ENCODE results near the gene QSOX1.
A peak's percentile ranks its signal among the peaks of the same experiment; 100 is the strongest.

Gene QSOX1

GRCh38 chr1:180153032-180153431 is 1.6 kb upstream of the QSOX1 start:
- no peaks in the 10 kb centered on the region for H3K9me3 ChIP-seq (ENCODE audit: low read length)
- no peak overlapping the region for H3K27ac ChIP-seq (ENCODE audit: low read depth, low read length)
- no peaks in the 10 kb centered on the region for H3K36me3 ChIP-seq (ENCODE audit: insufficient read depth, low read length)
- no peak overlapping the region for H3K9ac ChIP-seq (ENCODE audit: low read length)
- H3K4me1 ChIP-seq (ENCODE audit: insufficient read depth, low read length): peaks cover 21% of the 10 kb centered on the region
- H3K27me3 ChIP-seq (ENCODE audit: control insufficient read depth in 1 of 2, insufficient read depth in 2 of 2, low read length in 2 of 2): no peaks in the 10 kb centered on the region
- no peak overlapping the region for H3K4me3 ChIP-seq (ENCODE audit: low read depth in 1 of 2, low read length in 2 of 2)

- H3K4me3 ChIP-seq (ENCODE audit: low read depth in 1 of 2, low read length in 2 of 2): peak overlapping the region; percentile 16 to 83
- peak overlapping the region; percentile 84 for H3K9ac ChIP-seq (ENCODE audit: low read length)
- H3K4me1 ChIP-seq (ENCODE audit: insufficient read depth, low read length): peaks cover 21% of the 10 kb centered on the region
- H3K27ac ChIP-seq (ENCODE audit: low read depth, low read length): peak overlapping the region; percentile 83
- H3K27me3 ChIP-seq (ENCODE audit: control insufficient read depth in 1 of 2, insufficient read depth in 2 of 2, low read length in 2 of 2): no peaks in the 10 kb centered on the region
- no peaks in the 10 kb centered on the region for H3K36me3 ChIP-seq (ENCODE audit: insufficient read depth, low read length)
- no peaks in the 10 kb centered on the region for H3K9me3 ChIP-seq (ENCODE audit: low read length)
Observed at GRCh38 chr1:180154003-180154324, 705 bp upstream of the QSOX1 start.

GRCh38 chr1:180155182-180155682 is 563 bp downstream of the QSOX1 start:
- peaks cover 21% of the 10 kb centered on the region for H3K4me1 ChIP-seq (ENCODE audit: insufficient read depth, low read length)
- H3K36me3 ChIP-seq (ENCODE audit: insufficient read depth, low read length): no peaks in the 10 kb centered on the region
- no peaks in the 10 kb centered on the region for H3K9me3 ChIP-seq (ENCODE audit: low read length)
- no peaks in the 10 kb centered on the region for H3K27me3 ChIP-seq (ENCODE audit: control insufficient read depth in 1 of 2, insufficient read depth in 2 of 2, low read length in 2 of 2)
- H3K27ac ChIP-seq (ENCODE audit: low read depth, low read length): peak overlapping the region; percentile 60
- H3K9ac ChIP-seq (ENCODE audit: low read length): peak overlapping the region; percentile 58
- H3K4me3 ChIP-seq (ENCODE audit: low read depth in 1 of 2, low read length in 2 of 2): peak overlapping the region; percentile 76 to 80

DNA sequence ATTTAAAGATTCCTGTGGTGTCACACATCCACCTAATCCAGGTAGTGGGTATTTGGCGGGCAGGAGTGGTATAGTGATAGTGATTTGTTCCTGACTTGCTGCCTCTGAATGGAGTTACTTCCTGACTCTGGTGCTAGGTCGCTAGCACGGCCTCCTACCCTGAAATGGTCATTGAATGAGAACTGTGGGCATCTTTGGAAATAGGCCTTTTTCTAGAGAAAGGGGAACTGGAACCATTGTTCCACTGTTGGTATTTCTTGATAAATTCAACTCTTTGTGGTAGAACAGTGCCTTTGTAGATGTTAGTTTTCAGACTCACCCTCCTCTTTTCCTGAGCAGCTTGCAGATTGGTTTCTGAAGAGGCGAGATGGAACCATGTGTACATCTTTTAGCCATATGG is 1.5 kb downstream of the QSOX1 start:
- no peak overlapping the region for H3K27ac ChIP-seq (ENCODE audit: low read depth, low read length)
- no peaks in the 10 kb centered on the region for H3K9me3 ChIP-seq (ENCODE audit: low read length)
- no peaks in the 10 kb centered on the region for H3K36me3 ChIP-seq (ENCODE audit: insufficient read depth, low read length)
- no peaks in the 10 kb centered on the region for H3K27me3 ChIP-seq (ENCODE audit: control insufficient read depth in 1 of 2, insufficient read depth in 2 of 2, low read length in 2 of 2)
- no peak overlapping the region for H3K9ac ChIP-seq (ENCODE audit: low read length)
- peak overlapping the region in 1 of 2 donors; percentile 76 for H3K4me3 ChIP-seq (ENCODE audit: low read depth in 1 of 2, low read length in 2 of 2)
- H3K4me1 ChIP-seq (ENCODE audit: insufficient read depth, low read length): peaks cover 21% of the 10 kb centered on the region

DNA sequence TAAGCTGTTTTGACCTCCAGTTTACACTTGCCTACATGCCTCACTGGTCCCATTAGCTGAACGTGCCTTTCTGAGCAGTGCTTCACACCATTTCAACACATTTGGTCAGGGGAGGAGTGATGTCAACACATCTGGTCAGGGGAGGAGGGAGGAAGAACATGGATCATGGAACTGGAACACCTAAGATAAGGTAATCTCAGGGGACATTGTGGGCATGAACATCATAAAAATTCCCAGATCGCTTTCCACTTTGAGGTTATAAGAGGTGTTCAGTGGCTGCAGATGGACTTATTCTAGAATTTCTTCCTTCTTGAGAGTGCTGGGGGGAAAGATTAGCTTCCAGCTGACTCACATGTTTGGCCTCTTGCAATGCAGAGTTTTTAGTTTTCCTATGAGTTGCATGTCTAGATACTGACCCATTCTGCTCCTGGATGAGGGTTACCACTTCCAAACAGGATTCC is 2.0 kb downstream of the QSOX1 start:
- Histone ChIP-seq H3K4me1 (ENCODE audit: insufficient read depth, low read length) (peaks cover 21% of the 10 kb centered on the region), H3K9me3 (ENCODE audit: low read length) (no peaks in the 10 kb centered on the region), H3K9ac (ENCODE audit: low read length) (no peak overlapping the region), H3K4me3 (ENCODE audit: low read depth in 1 of 2, low read length in 2 of 2) (peak overlapping the region in 1 of 2 donors; percentile 16), H3K27ac (ENCODE audit: low read depth, low read length) (no peak overlapping the region), H3K36me3 (ENCODE audit: insufficient read depth, low read length) (no peaks in the 10 kb centered on the region), H3K27me3 (ENCODE audit: control insufficient read depth in 1 of 2, insufficient read depth in 2 of 2, low read length in 2 of 2) (no peaks in the 10 kb centered on the region)

DNA sequence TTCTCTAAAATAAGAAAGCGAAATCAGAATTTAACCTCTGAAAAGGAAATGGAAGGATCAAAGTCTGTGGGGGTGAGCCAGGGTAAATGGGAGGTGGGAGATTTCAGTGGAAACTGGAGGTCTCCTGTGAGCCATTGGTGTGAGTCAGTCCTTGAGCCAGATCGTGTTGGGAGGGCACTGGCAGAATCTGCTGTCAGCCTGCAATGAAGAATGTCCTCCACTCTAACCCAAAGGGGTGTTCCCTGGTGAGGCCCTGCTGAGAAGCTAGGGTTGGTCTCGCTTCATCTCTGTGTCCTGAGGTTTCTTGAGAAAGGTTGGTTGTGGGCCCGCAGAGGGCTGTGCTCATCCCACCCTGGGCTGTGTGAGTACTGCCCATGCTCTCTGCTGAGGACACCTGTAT is 2.4 kb downstream of the QSOX1 start:
- Histone ChIP-seq H3K9me3 (ENCODE audit: low read length) (no peaks in the 10 kb centered on the region), H3K36me3 (ENCODE audit: insufficient read depth, low read length) (no peaks in the 10 kb centered on the region), H3K9ac (ENCODE audit: low read length) (no peak overlapping the region), H3K4me1 (ENCODE audit: insufficient read depth, low read length) (peaks cover 21% of the 10 kb centered on the region), H3K27ac (ENCODE audit: low read depth, low read length) (no peak overlapping the region), H3K27me3 (ENCODE audit: control insufficient read depth in 1 of 2, insufficient read depth in 2 of 2, low read length in 2 of 2) (no peaks in the 10 kb centered on the region), H3K4me3 (ENCODE audit: low read depth in 1 of 2, low read length in 2 of 2) (peak overlapping the region in 1 of 2 donors; percentile 16)

- no peaks in the 10 kb centered on the region for H3K9me3 ChIP-seq (ENCODE audit: low read length)
- no peak overlapping the region for H3K9ac ChIP-seq (ENCODE audit: low read length)
- no peaks in the 10 kb centered on the region for H3K36me3 ChIP-seq (ENCODE audit: insufficient read depth, low read length)
- no peaks in the 10 kb centered on the region for H3K27me3 ChIP-seq (ENCODE audit: control insufficient read depth in 1 of 2, insufficient read depth in 2 of 2, low read length in 2 of 2)
- no peak overlapping the region for H3K27ac ChIP-seq (ENCODE audit: low read depth, low read length)
- no peak overlapping the region for H3K4me3 ChIP-seq (ENCODE audit: low read depth in 1 of 2, low read length in 2 of 2)
- peaks cover 21% of the 10 kb centered on the region for H3K4me1 ChIP-seq (ENCODE audit: insufficient read depth, low read length)
Observed at GRCh38 chr1:180157576-180158057, 2.9 kb downstream of the QSOX1 start.

- H3K27me3 ChIP-seq (ENCODE audit: control insufficient read depth in 1 of 2, insufficient read depth in 2 of 2, low read length in 2 of 2): no peaks in the 10 kb centered on the region
- no peak overlapping the region for H3K9ac ChIP-seq (ENCODE audit: low read length)
- no peaks in the 10 kb centered on the region for H3K9me3 ChIP-seq (ENCODE audit: low read length)
- H3K27ac ChIP-seq (ENCODE audit: low read depth, low read length): no peak overlapping the region
- peaks cover 21% of the 10 kb centered on the region for H3K4me1 ChIP-seq (ENCODE audit: insufficient read depth, low read length)
- H3K4me3 ChIP-seq (ENCODE audit: low read depth in 1 of 2, low read length in 2 of 2): no peak overlapping the region
- no peaks in the 10 kb centered on the region for H3K36me3 ChIP-seq (ENCODE audit: insufficient read depth, low read length)
Observed at GRCh38 chr1:180158149-180159147, 3.8 kb downstream of the QSOX1 start.

DNA sequence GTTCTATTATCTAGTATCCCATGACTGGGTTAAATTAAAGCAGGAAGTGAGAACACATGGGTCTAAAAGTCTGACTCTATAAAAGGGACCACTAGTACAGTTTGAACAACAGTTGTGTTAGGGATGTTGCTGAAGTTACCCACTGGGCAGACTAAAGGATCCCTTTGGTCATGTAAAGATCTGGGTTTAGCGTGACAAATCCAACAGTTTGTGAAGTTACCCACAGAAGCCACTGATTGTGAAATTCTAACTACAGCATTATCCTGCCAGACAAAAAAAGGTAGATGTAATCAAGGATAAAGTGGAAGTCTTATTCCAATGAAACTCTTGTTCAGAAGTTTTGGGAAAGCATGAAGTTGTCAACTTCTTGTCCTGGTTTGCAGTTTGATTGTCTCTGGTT is 5.7 kb downstream of the QSOX1 start:
- H3K4me3 ChIP-seq (ENCODE audit: low read depth in 1 of 2, low read length in 2 of 2): no peak overlapping the region
- no peaks in the 10 kb centered on the region for H3K36me3 ChIP-seq (ENCODE audit: insufficient read depth, low read length)
- no peaks in the 10 kb centered on the region for H3K9me3 ChIP-seq (ENCODE audit: low read length)
- H3K9ac ChIP-seq (ENCODE audit: low read length): no peak overlapping the region
- peaks cover 16% of the 10 kb centered on the region for H3K4me1 ChIP-seq (ENCODE audit: insufficient read depth, low read length)
- no peaks in the 10 kb centered on the region for H3K27me3 ChIP-seq (ENCODE audit: control insufficient read depth in 1 of 2, insufficient read depth in 2 of 2, low read length in 2 of 2)
- no peak overlapping the region for H3K27ac ChIP-seq (ENCODE audit: low read depth, low read length)

DNA sequence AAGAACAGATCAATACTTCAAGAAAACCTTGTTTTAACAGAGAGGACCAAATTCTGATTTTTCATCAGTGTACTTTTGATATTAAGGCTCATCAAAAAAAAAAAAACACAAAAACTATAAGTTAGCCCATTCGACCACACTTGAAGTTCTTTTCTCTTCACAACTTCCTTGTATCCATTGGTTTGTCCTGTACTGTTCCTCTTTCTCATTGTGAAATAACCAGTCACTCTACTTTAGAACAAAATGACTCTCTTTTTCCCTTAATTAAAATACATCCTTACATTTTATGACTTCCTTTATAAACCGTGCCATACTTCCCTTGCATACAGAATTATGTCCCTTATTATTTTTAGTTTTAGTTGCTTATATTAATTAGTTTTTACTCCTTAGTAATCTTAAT is 8.4 kb downstream of the QSOX1 start:
- H3K27me3 ChIP-seq (ENCODE audit: control insufficient read depth in 1 of 2, insufficient read depth in 2 of 2, low read length in 2 of 2): no peaks in the 10 kb centered on the region
- H3K4me3 ChIP-seq (ENCODE audit: low read depth in 1 of 2, low read length in 2 of 2): no peak overlapping the region
- H3K9ac ChIP-seq (ENCODE audit: low read length): no peak overlapping the region
- no peaks in the 10 kb centered on the region for H3K9me3 ChIP-seq (ENCODE audit: low read length)
- H3K4me1 ChIP-seq (ENCODE audit: insufficient read depth, low read length): no peaks in the 10 kb centered on the region
- H3K36me3 ChIP-seq (ENCODE audit: insufficient read depth, low read length): peaks cover 6% of the 10 kb centered on the region
- H3K27ac ChIP-seq (ENCODE audit: low read depth, low read length): no peak overlapping the region

GRCh38 chr1:180165096-180165495 is 10.4 kb downstream of the QSOX1 start:
- H3K4me3 ChIP-seq (ENCODE audit: low read depth in 1 of 2, low read length in 2 of 2): no peak overlapping the region
- no peak overlapping the region for H3K9ac ChIP-seq (ENCODE audit: low read length)
- H3K4me1 ChIP-seq (ENCODE audit: insufficient read depth, low read length): no peaks in the 10 kb centered on the region
- no peak overlapping the region for H3K27ac ChIP-seq (ENCODE audit: low read depth, low read length)
- H3K9me3 ChIP-seq (ENCODE audit: low read length): no peaks in the 10 kb centered on the region
- peaks cover 16% of the 10 kb centered on the region for H3K36me3 ChIP-seq (ENCODE audit: insufficient read depth, low read length)
- H3K27me3 ChIP-seq (ENCODE audit: control insufficient read depth in 1 of 2, insufficient read depth in 2 of 2, low read length in 2 of 2): no peaks in the 10 kb centered on the region
